Measurements from ENCODE around the gene NEK9. TPM values are rescaled to one million over a fixed set of nuclear protein-coding genes. Genes with fewer than 3 reads are reported as not detected.

The NEK9 gene
- total and polyA plus RNA-seq, 9 of the 15 experiments (the other 6 are each of a cell fraction or from before 2014, with no cell fraction given), result 2.8 to 39.6 (median 19.8) TPM

DNA sequence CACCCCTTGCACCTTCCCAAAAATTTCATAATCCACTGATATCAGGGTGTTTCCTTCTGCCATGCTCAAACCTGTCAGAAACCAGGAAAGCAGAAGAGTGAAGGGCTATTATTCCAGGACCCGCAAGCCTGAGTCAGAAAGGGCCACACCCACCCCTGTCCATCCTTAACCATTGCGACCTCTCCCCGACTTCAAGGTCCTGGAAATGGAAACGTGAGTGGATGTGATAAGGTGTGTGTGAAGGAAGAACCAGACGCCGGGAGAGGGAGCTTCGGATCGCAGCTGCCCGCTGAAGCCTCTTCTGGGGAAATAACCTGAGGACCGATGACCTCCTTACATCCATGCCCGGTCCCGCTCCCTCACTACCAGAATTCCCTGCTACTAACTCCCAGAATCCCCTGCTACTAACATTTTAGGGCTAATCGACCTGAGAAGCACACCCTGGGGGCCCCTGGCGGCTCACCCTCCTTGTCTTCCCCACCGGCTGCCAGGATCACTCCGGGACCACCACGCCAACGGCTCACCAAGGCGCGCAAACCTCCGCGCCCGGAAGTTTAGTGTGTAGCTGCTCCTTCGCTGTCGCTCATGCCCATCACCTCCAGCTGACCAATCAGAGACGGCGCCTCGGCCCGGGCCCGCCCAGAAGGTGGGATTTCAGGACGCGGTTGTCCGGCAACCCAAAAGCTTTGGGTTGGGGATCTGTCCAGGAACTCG is 63.2 kb downstream of the NEK9 start, which contains the start of gene ACYP1 (continued):
- TF ChIP-seq, protein P1, sequence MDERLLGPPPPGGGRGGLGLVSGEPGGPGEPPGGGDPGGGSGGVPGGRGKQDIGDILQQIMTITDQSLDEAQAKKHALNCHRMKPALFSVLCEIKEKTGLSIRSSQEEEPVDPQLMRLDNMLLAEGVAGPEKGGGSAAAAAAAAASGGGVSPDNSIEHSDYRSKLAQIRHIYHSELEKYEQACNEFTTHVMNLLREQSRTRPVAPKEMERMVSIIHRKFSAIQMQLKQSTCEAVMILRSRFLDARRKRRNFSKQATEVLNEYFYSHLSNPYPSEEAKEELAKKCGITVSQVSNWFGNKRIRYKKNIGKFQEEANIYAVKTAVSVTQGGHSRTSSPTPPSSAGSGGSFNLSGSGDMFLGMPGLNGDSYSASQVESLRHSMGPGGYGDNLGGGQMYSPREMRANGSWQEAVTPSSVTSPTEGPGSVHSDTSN (CRISPR knock-in tag; IDR thresholded peaks at IDR 0.05; ENCODE audit: low read depth), result peak; percentile 85
- TF ChIP-seq, protein P1 (tag; conservative IDR thresholded peaks at IDR 0.05; ENCODE audit: low read depth), result peak; percentile 96
- TF ChIP-seq, protein P2, sequence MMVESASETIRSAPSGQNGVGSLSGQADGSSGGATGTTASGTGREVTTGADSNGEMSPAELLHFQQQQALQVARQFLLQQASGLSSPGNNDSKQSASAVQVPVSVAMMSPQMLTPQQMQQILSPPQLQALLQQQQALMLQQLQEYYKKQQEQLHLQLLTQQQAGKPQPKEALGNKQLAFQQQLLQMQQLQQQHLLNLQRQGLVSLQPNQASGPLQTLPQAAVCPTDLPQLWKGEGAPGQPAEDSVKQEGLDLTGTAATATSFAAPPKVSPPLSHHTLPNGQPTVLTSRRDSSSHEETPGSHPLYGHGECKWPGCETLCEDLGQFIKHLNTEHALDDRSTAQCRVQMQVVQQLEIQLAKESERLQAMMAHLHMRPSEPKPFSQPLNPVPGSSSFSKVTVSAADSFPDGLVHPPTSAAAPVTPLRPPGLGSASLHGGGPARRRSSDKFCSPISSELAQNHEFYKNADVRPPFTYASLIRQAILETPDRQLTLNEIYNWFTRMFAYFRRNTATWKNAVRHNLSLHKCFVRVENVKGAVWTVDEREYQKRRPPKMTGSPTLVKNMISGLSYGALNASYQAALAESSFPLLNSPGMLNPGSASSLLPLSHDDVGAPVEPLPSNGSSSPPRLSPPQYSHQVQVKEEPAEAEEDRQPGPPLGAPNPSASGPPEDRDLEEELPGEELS (CRISPR knock-in tag; IDR thresholded peaks at IDR 0.05; ENCODE audit: borderline replicate concordance), result no peak
- TF ChIP-seq, protein P3, sequence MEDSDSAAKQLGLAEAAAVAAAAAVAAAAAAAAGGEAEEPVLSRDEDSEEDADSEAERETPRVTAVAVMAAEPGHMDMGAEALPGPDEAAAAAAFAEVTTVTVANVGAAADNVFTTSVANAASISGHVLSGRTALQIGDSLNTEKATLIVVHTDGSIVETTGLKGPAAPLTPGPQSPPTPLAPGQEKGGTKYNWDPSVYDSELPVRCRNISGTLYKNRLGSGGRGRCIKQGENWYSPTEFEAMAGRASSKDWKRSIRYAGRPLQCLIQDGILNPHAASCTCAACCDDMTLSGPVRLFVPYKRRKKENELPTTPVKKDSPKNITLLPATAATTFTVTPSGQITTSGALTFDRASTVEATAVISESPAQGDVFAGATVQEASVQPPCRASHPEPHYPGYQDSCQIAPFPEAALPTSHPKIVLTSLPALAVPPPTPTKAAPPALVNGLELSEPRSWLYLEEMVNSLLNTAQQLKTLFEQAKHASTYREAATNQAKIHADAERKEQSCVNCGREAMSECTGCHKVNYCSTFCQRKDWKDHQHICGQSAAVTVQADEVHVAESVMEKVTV (CRISPR knock-in tag; IDR thresholded peaks at IDR 0.05), result no peak
- TF ChIP-seq, protein P4, sequence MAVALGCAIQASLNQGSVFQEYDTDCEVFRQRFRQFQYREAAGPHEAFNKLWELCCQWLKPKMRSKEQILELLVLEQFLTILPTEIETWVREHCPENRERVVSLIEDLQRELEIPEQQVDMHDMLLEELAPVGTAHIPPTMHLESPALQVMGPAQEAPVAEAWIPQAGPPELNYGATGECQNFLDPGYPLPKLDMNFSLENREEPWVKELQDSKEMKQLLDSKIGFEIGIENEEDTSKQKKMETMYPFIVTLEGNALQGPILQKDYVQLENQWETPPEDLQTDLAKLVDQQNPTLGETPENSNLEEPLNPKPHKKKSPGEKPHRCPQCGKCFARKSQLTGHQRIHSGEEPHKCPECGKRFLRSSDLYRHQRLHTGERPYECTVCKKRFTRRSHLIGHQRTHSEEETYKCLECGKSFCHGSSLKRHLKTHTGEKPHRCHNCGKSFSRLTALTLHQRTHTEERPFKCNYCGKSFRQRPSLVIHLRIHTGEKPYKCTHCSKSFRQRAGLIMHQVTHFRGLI (CRISPR knock-in tag; IDR thresholded peaks at IDR 0.05), result no peak
- TF ChIP-seq ETV1 (tag; conservative IDR thresholded peaks at IDR 0.05; ENCODE audit: low read depth) (peak; percentile 49; the same call in 1 of the 2 replicates), STAG1 (CRISPR knock-in tag; IDR thresholded peaks at IDR 0.05; ENCODE audit: borderline replicate concordance) (no peak), WHSC1 (IDR thresholded peaks at IDR 0.05; ENCODE audit: low read length) (no peak), POU5F1 (IDR thresholded peaks at IDR 0.05; ENCODE audit: borderline replicate concordance, low read depth, low read length, partially characterized antibody) (no peak), GATAD2B (IDR thresholded peaks at IDR 0.05; ENCODE audit: borderline replicate concordance) (no peak), SRSF7 (optimal IDR thresholded peaks at IDR 0.05; ENCODE audit: low read depth, low read length) (no peak), GATA2 (CRISPR knock-in tag; IDR thresholded peaks at IDR 0.05) (no peak), SOX6 (IDR thresholded peaks at IDR 0.05) (no peak), DNMT1 (IDR thresholded peaks at IDR 0.05) (no peak)
- TF ChIP-seq, protein P5, sequence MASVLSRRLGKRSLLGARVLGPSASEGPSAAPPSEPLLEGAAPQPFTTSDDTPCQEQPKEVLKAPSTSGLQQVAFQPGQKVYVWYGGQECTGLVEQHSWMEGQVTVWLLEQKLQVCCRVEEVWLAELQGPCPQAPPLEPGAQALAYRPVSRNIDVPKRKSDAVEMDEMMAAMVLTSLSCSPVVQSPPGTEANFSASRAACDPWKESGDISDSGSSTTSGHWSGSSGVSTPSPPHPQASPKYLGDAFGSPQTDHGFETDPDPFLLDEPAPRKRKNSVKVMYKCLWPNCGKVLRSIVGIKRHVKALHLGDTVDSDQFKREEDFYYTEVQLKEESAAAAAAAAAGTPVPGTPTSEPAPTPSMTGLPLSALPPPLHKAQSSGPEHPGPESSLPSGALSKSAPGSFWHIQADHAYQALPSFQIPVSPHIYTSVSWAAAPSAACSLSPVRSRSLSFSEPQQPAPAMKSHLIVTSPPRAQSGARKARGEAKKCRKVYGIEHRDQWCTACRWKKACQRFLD (CRISPR knock-in tag; IDR thresholded peaks at IDR 0.05), result no peak
- TF ChIP-seq, protein P6, sequence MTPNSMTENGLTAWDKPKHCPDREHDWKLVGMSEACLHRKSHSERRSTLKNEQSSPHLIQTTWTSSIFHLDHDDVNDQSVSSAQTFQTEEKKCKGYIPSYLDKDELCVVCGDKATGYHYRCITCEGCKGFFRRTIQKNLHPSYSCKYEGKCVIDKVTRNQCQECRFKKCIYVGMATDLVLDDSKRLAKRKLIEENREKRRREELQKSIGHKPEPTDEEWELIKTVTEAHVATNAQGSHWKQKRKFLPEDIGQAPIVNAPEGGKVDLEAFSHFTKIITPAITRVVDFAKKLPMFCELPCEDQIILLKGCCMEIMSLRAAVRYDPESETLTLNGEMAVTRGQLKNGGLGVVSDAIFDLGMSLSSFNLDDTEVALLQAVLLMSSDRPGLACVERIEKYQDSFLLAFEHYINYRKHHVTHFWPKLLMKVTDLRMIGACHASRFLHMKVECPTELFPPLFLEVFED (CRISPR knock-in tag; conservative IDR thresholded peaks at IDR 0.05), result no peak
